HL-60 (cell line): ENCODE results near the gene MICOS13.

ENCODE experiments used
- DNase-seq, 2 experiments: peaks; one replicate each; pipeline ENCODE4 v3.0.0-alpha.2; 2010 to 2020; ENCODE audit warnings: low read depth in 1 of 2, low spot score in 1 of 2
- H3K27ac ChIP-seq: fragments of 250-450 bp; sonication (Bioruptor Pico); replicated peaks from 2 replicates; pipeline ENCODE4 v1.5.1; 2020; ENCODE audit warnings: mild to moderate bottlenecking, moderate library complexity
- H3K27me3 ChIP-seq: fragments of 250-450 bp; sonication (Bioruptor Pico); 2 replicates; pipeline ENCODE4 v1.5.1; 2021; ENCODE audit warnings: mild to moderate bottlenecking, moderate library complexity; ENCODE audit not compliant: insufficient read depth, poor library complexity, severe bottlenecking
- H3K4me3 ChIP-seq: replicated peaks from 2 replicates; pipeline ENCODE4 v1.5.1; 2011; ENCODE audit warnings: mild to moderate bottlenecking, control low read depth, low read length; ENCODE audit not compliant: insufficient read depth
- GABPA ChIP-seq: IDR thresholded peaks from 2 replicates; pipeline ENCODE4 v1.6.1; 2012; ENCODE audit warnings: low read depth
- POLR2AphosphoS5 ChIP-seq: IDR thresholded peaks from 2 replicates; pipeline ENCODE4 v1.6.1; 2012; ENCODE audit warnings: low read depth
- REST ChIP-seq: IDR thresholded peaks from 2 replicates; pipeline ENCODE4 v1.6.1; 2012; ENCODE audit warnings: low read depth; ENCODE audit not compliant: insufficient replicate concordance
- SPI1 ChIP-seq: IDR thresholded peaks from 2 replicates; pipeline ENCODE4 v1.6.1; 2012; ENCODE audit warnings: low read depth, mild to moderate bottlenecking, borderline replicate concordance
- TF ChIP-seq, protein P1 (sequence below): IDR thresholded peaks from one replicate; pipeline ENCODE4 v1.5.1; 2011; ENCODE audit warnings: low read length, control low read depth, inconsistent platforms; ENCODE audit not compliant: insufficient read depth

The MICOS13 gene

DNA sequence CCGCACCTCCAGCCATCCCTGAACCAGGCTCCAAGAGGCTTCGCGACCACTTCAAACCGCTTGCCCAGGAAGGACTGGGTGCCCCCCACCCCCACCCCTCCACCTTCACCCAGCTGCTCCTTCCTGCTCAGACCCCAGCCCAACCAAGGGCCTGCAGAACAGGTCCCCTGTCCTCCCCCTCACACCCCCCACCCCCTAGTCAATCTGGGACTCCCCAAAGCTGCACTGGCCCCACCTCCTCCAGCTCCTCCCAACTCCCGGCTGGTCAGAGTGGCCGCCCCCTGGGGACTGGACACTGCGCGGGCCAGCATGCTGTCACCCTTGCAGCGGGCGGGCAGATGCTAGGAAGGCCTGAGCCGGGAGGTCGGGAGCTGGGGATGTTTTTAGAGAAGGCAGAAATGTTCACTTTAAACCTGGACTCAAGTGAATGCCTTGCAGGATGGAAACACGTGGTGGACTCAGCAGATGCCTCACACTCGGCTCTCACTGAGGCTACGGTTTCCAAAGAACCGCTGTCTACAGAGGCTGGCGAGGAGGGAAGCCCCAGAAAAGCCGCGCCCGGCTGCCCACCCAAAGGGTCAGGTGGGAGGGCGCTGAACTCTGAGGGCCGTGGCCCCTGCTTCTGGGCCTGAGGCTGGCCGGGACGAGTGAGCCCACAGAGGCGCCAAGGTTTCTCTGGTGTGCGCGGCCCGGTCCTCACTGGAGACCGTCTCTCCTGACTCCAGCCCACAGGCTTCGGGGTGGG, 17.7 kb upstream of the MICOS13 start:
- Histone ChIP-seq H3K27me3 (no peaks in the 10 kb centered on the region), H3K4me3 (no peak overlapping the region), H3K27ac (no peak overlapping the region)
- no peak for TF ChIP-seq GABPA
- TF ChIP-seq, protein P1, sequence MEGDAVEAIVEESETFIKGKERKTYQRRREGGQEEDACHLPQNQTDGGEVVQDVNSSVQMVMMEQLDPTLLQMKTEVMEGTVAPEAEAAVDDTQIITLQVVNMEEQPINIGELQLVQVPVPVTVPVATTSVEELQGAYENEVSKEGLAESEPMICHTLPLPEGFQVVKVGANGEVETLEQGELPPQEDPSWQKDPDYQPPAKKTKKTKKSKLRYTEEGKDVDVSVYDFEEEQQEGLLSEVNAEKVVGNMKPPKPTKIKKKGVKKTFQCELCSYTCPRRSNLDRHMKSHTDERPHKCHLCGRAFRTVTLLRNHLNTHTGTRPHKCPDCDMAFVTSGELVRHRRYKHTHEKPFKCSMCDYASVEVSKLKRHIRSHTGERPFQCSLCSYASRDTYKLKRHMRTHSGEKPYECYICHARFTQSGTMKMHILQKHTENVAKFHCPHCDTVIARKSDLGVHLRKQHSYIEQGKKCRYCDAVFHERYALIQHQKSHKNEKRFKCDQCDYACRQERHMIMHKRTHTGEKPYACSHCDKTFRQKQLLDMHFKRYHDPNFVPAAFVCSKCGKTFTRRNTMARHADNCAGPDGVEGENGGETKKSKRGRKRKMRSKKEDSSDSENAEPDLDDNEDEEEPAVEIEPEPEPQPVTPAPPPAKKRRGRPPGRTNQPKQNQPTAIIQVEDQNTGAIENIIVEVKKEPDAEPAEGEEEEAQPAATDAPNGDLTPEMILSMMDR = no peak
- no peak for TF ChIP-seq REST
- TF ChIP-seq SPI1 = no peak
- TF ChIP-seq POLR2AphosphoS5 = no peak; the same call in 1 of the 2 replicates
- DNase-seq = no peak

DNA sequence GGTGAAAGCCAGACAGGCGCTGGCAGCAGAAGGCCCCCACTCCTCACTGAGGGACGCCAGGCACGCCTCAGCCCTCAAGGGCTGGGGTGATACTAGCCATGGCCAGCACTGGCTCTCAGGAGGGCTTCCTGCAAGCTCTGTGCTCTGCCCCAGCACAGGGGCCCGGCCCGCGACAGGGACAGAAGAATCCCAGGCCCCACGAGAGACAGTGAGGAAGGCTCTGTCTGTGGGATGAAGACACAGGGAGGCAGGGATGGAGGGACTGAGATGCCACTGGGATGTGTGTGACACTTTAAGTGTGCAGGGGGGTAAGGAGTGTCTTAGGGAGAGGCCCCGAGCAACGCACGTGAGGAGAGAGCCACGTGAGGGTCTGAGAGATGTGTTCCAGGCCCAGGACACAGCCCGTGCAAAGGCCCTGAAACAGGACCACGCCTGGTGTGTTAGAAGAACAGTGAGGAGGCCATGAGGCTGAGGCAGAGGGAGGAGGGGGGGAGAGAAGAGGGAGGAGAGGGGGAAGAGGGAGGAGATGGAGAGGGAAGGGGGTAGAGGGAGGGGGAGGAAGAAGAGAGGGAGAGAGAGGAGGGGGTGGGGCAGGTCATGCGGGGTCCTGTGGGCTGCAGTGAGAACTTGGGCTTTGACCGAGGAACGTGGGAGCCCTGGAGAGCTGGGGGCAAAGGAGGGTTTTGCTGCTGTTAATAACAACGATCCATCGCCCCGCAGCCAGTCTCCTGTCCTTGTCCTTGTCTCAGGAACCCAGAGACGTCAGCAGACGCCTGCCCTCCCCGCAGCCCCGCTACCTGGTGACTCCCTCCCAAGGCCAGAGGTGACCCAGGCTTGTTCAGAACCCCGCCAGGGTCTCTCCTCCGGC, 16.9 kb upstream of the MICOS13 start:
- no peak overlapping the region for H3K27ac ChIP-seq
- no peak for DNase-seq
- H3K27me3 ChIP-seq = no peaks in the 10 kb centered on the region
- no peak; the same call in 1 of the 2 replicates for TF ChIP-seq POLR2AphosphoS5
- TF ChIP-seq SPI1 = no peak
- TF ChIP-seq, protein P1 = no peak
- no peak for TF ChIP-seq GABPA
- no peak for TF ChIP-seq REST
- H3K4me3 ChIP-seq = no peak overlapping the region

- TF ChIP-seq POLR2AphosphoS5 (peak; percentile 30; the same call in 1 of the 2 replicates), SPI1 (no peak), GABPA (no peak)
- DNase-seq = no peak
- no peak overlapping the region for H3K27ac ChIP-seq
- H3K27me3 ChIP-seq = no peaks in the 10 kb centered on the region
- H3K4me3 ChIP-seq = no peak overlapping the region
These were observed 16.1 kb upstream of the MICOS13 start for GRCh38 chr19:5696196-5697021.
